NT2/D1 (cell line): ENCODE results near the gene PPM1F.

Experiments
- YY1 ChIP-seq: IDR thresholded peaks from 2 replicates; pipeline ENCODE4 v1.6.1; 2011; ENCODE audit not compliant: insufficient read length, insufficient read depth
- ZNF274 ChIP-seq: IDR thresholded peaks from 2 replicates; pipeline ENCODE4 v1.6.1; 2011; ENCODE audit warnings: mild to moderate bottlenecking, low read depth, low read length

- TF ChIP-seq ZNF274 = no peak
- TF ChIP-seq YY1 = no peak
Measured at GRCh38 chr22:21948824-21949568, 3.7 kb downstream of the PPM1F start.
